Ishikawa (cell line): Measurements from ENCODE around the gene SLC37A1.

Experiments
- CEBPB ChIP-seq: IDR thresholded peaks from 2 replicates; pipeline ENCODE4 v1.6.1; 2012
- EP300 ChIP-seq: IDR thresholded peaks from 2 replicates; pipeline ENCODE4 v1.6.1; 2012; ENCODE audit warnings: borderline replicate concordance
- RAD21 ChIP-seq: IDR thresholded peaks from 2 replicates; pipeline ENCODE4 v1.6.1; 2012; ENCODE audit warnings: low read depth
- TCF12 ChIP-seq: IDR thresholded peaks from 2 replicates; pipeline ENCODE4 v1.6.1; 2012; ENCODE audit warnings: low read depth
- TEAD4 ChIP-seq: IDR thresholded peaks from 2 replicates; pipeline ENCODE4 v1.6.1; 2012
- TF ChIP-seq, protein P1 (sequence below): IDR thresholded peaks from 2 replicates; pipeline ENCODE4 v1.6.1; 2012
- TF ChIP-seq, protein P2 (sequence below): IDR thresholded peaks from 2 replicates; pipeline ENCODE4 v1.6.1; 2012; ENCODE audit warnings: low read depth, mild to moderate bottlenecking

DNA sequence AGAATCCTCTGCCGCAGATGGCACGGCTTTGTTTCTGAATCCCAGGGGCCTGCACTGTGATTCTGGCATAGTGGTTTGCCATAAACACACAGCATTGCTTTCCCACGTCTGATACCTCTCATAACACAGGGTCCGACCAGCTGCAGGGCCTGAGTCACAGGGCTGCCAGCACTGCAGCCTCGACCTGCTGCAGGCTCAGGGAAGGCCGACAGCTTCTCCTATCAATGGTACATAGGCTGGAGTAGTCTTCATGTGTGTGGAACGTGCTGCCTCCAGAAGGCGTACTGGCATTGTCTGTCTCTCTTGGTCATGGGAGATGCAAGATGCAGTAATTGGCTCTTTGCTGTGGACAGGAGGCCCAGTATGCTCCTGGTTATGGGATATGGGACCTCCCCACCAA, 86.3 kb downstream of the SLC37A1 start:
- TF ChIP-seq, protein P1, sequence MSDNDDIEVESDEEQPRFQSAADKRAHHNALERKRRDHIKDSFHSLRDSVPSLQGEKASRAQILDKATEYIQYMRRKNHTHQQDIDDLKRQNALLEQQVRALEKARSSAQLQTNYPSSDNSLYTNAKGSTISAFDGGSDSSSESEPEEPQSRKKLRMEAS, result no peak
- TF ChIP-seq, protein P2, sequence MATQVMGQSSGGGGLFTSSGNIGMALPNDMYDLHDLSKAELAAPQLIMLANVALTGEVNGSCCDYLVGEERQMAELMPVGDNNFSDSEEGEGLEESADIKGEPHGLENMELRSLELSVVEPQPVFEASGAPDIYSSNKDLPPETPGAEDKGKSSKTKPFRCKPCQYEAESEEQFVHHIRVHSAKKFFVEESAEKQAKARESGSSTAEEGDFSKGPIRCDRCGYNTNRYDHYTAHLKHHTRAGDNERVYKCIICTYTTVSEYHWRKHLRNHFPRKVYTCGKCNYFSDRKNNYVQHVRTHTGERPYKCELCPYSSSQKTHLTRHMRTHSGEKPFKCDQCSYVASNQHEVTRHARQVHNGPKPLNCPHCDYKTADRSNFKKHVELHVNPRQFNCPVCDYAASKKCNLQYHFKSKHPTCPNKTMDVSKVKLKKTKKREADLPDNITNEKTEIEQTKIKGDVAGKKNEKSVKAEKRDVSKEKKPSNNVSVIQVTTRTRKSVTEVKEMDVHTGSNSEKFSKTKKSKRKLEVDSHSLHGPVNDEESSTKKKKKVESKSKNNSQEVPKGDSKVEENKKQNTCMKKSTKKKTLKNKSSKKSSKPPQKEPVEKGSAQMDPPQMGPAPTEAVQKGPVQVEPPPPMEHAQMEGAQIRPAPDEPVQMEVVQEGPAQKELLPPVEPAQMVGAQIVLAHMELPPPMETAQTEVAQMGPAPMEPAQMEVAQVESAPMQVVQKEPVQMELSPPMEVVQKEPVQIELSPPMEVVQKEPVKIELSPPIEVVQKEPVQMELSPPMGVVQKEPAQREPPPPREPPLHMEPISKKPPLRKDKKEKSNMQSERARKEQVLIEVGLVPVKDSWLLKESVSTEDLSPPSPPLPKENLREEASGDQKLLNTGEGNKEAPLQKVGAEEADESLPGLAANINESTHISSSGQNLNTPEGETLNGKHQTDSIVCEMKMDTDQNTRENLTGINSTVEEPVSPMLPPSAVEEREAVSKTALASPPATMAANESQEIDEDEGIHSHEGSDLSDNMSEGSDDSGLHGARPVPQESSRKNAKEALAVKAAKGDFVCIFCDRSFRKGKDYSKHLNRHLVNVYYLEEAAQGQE, result no peak
- no peak for TF ChIP-seq EP300
- no peak for TF ChIP-seq RAD21
- no peak for TF ChIP-seq CEBPB
- no peak for TF ChIP-seq TEAD4
- no peak for TF ChIP-seq TCF12
